ENCODE results near the gene CEACAM18.

DNA sequence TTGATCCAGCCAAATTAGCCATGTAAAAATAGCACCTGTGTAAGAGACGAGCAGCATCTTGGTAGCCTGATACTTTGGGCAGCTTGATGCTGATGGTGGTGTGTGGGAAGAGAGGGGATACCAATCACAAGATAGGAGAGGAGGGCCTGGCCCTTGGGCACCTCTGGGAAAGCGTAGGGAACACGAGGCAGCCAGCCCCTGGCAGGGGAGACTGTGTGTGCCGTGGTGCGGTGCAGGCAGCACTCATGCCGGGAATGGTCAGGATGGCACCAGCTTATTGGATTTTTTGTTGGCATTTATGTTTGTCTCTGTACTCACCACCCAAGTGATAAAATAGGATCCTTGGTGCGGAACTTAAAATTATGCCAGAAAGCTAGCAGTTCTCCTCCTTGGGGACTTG is 30.3 kb upstream of the CEACAM18 start:
- TF ChIP-seq SUZ12 (IDR thresholded peaks at IDR 0.05; ENCODE audit: extremely low read depth, insufficient read depth, insufficient read length): no peak
- no peak for TF ChIP-seq ZNF274 (IDR thresholded peaks at IDR 0.05; ENCODE audit: low read depth, low read length)
- no peak for TF ChIP-seq YY1 (IDR thresholded peaks at IDR 0.05; ENCODE audit: insufficient read depth, insufficient read length)
